H9 (cell line): Measurements from ENCODE around the gene CCDC102B. TPM values are rescaled to one million over a fixed set of nuclear protein-coding genes. Genes with fewer than 3 reads are reported as not detected.

Experiments used
- DNase-seq: peaks from one replicate; pipeline ENCODE4 v3.0.0-alpha.2; 2017
- H2AFZ ChIP-seq: one replicate; pipeline ENCODE4 v1.6.1; 2013; ENCODE audit warnings: mild to moderate bottlenecking, low read length, control low read depth, moderate library complexity
- H2AK5ac ChIP-seq: 2 replicates; pipeline ENCODE4 v1.6.1; 2013; ENCODE audit warnings: low read length, control low read depth, mixed read lengths; ENCODE audit not compliant: insufficient read length
- H2BK120ac ChIP-seq: one replicate; pipeline ENCODE4 v1.6.1; 2013; ENCODE audit warnings: low read depth, mild to moderate bottlenecking, low read length, control low read depth, inconsistent platforms; ENCODE audit not compliant: poor library complexity, severe bottlenecking
- H2BK12ac ChIP-seq: 2 replicates; pipeline ENCODE4 v1.6.1; 2013; ENCODE audit warnings: low read length, control low read depth, mixed read lengths, low read depth; ENCODE audit not compliant: insufficient read length
- H2BK15ac ChIP-seq: 2 replicates; pipeline ENCODE4 v1.6.1; 2013; ENCODE audit warnings: low read depth, low read length, control low read depth
- H2BK20ac ChIP-seq: one replicate; pipeline ENCODE4 v1.6.1; 2013; ENCODE audit warnings: low read depth, mild to moderate bottlenecking, low read length, control low read depth, inconsistent platforms; ENCODE audit not compliant: poor library complexity, severe bottlenecking
- H2BK5ac ChIP-seq: 2 replicates; pipeline ENCODE4 v1.6.1; 2013; ENCODE audit warnings: low read length, control low read depth, mixed read lengths; ENCODE audit not compliant: insufficient read length
- H3K14ac ChIP-seq: 2 replicates; pipeline ENCODE4 v1.6.1; 2013; ENCODE audit warnings: low read length, control low read depth; ENCODE audit not compliant: insufficient read depth
- H3K18ac ChIP-seq: 2 replicates; pipeline ENCODE4 v1.6.1; 2013; ENCODE audit warnings: low read depth, mild to moderate bottlenecking, mixed read lengths, low read length, control low read depth; ENCODE audit not compliant: insufficient read length
- H3K23ac ChIP-seq: 2 replicates; pipeline ENCODE4 v1.6.1; 2013; ENCODE audit warnings: low read length, control low read depth, mixed read lengths, low read depth; ENCODE audit not compliant: insufficient read length
- H3K23me2 ChIP-seq: 2 replicates; pipeline ENCODE4 v1.6.1; 2013; ENCODE audit warnings: low read depth, mild to moderate bottlenecking, mixed read lengths, low read length, control low read depth; ENCODE audit not compliant: insufficient read length, poor library complexity, severe bottlenecking
- H3K27ac ChIP-seq: 2 replicates; pipeline ENCODE4 v1.5.1; 2013; ENCODE audit warnings: low read length, control low read depth, mixed read lengths, low read depth; ENCODE audit not compliant: insufficient read length
- H3K27me3 ChIP-seq: 2 replicates; pipeline ENCODE4 v1.6.1; 2013; ENCODE audit warnings: low read length, control low read depth, inconsistent platforms; ENCODE audit not compliant: insufficient read depth
- H3K4ac ChIP-seq: 2 replicates; pipeline ENCODE4 v1.6.1; 2013; ENCODE audit warnings: low read depth, mild to moderate bottlenecking, control low read depth, inconsistent platforms, low read length, moderate library complexity
- H3K4me1 ChIP-seq: 2 replicates; pipeline ENCODE4 v1.6.1; 2013; ENCODE audit warnings: low read length, control low read depth, inconsistent platforms; ENCODE audit not compliant: insufficient read depth
- H3K4me2 ChIP-seq: 2 replicates; pipeline ENCODE4 v1.6.1; 2013; ENCODE audit warnings: low read length, control low read depth, mixed read lengths; ENCODE audit not compliant: insufficient read length, insufficient read depth
- H3K56ac ChIP-seq: 2 replicates; pipeline ENCODE4 v1.6.1; 2013; ENCODE audit warnings: low read depth, mild to moderate bottlenecking, mixed read lengths, low read length, control low read depth; ENCODE audit not compliant: insufficient read length
- H3K79me1 ChIP-seq: 2 replicates; pipeline ENCODE4 v1.6.1; 2013; ENCODE audit warnings: low read depth, mild to moderate bottlenecking, moderate library complexity, low read length, control low read depth, inconsistent platforms; ENCODE audit not compliant: insufficient read depth, poor library complexity, severe bottlenecking
- H3K79me2 ChIP-seq: 2 replicates; pipeline ENCODE4 v1.6.1; 2013; ENCODE audit warnings: low read length, control low read depth, inconsistent platforms; ENCODE audit not compliant: insufficient read depth
- H3K9ac ChIP-seq: 2 replicates; pipeline ENCODE4 v1.6.1; 2013; ENCODE audit warnings: low read length, control low read depth, mixed read lengths; ENCODE audit not compliant: insufficient read length; ENCODE audit errors: extremely low read depth
- H3K9me3 ChIP-seq: one replicate; pipeline ENCODE4 v1.6.1; 2013; ENCODE audit warnings: low read depth, low read length, inconsistent platforms; ENCODE audit not compliant: control insufficient read depth
- H3T11ph ChIP-seq: one replicate; pipeline ENCODE4 v1.6.1; 2013; ENCODE audit warnings: mild to moderate bottlenecking, low read length, control low read depth, inconsistent platforms
- H4K20me1 ChIP-seq: one replicate; pipeline ENCODE4 v1.6.1; 2013; ENCODE audit not compliant: control insufficient read depth, insufficient read length, insufficient read depth
- H4K5ac ChIP-seq: 2 replicates; pipeline ENCODE4 v1.6.1; 2013; ENCODE audit warnings: low read depth, mild to moderate bottlenecking, mixed read lengths, low read length, control low read depth; ENCODE audit not compliant: insufficient read length
- H4K8ac ChIP-seq: replicated peaks from 2 replicates; pipeline ENCODE4 v1.6.1; 2013; ENCODE audit warnings: low read length, control low read depth, mixed read lengths, low read depth; ENCODE audit not compliant: insufficient read length
- H4K91ac ChIP-seq: 2 replicates; pipeline ENCODE4 v1.6.1; 2013; ENCODE audit warnings: low read depth, mild to moderate bottlenecking, moderate library complexity, mixed read lengths, low read length, control low read depth; ENCODE audit not compliant: insufficient read length
- H3K27ac Mint-ChIP-seq, 3 experiments: 2 replicates in 2 of 3; 3 replicates in 1 of 3; pipeline ENCODE4 v1.8.0; 2020 to 2021; ENCODE audit warnings: mixed read lengths in 3 of 3, mild to moderate bottlenecking in 1 of 3, moderate library complexity in 1 of 3
- H3K27me3 Mint-ChIP-seq: 2 replicates; pipeline ENCODE4 v1.8.0; 2021; ENCODE audit warnings: low read depth, mild to moderate bottlenecking, moderate library complexity, mixed read lengths
- H3K36me3 Mint-ChIP-seq, 3 experiments: 2 replicates in 2 of 3; 3 replicates in 1 of 3; pipeline ENCODE4 v1.8.0; 2020 to 2021; ENCODE audit warnings: low read depth in 3 of 3, mixed read lengths in 3 of 3; ENCODE audit not compliant: insufficient read depth in 1 of 3
- H3K4me1 Mint-ChIP-seq, 2 experiments: 2 replicates each; pipeline ENCODE4 v1.8.0; 2020; ENCODE audit warnings: mixed read lengths in 2 of 2
- H3K4me3 Mint-ChIP-seq, 2 experiments: 2 replicates in 1 of 2; 3 replicates in 1 of 2; pipeline ENCODE4 v1.8.0; 2020 to 2021; ENCODE audit warnings: mild to moderate bottlenecking in 2 of 2, mixed read lengths in 2 of 2, moderate library complexity in 1 of 2
- H3K9me3 Mint-ChIP-seq, 2 experiments: 2 replicates in 1 of 2; 3 replicates in 1 of 2; pipeline ENCODE4 v1.8.0; 2020; ENCODE audit warnings: mild to moderate bottlenecking in 2 of 2, mixed read lengths in 2 of 2, moderate library complexity in 1 of 2
- CTCF ChIP-seq: fragments of 200-600 bp; sonication (generic); conservative IDR thresholded peaks from 3 replicates; pipeline ENCODE4 v1.8.0; 2021; ENCODE audit warnings: antibody characterized with exemption, mild to moderate bottlenecking
- WGBS: extraction: QIAGEN DNeasy Blood & Tissue Kit; methylation state at CpG from one replicate; pipeline ENCODE4 v1.1.7; 2013; ENCODE audit warnings: missing lambda C conversion rate, low lambda C conversion rate, mixed read lengths; ENCODE audit not compliant: insufficient read length; ENCODE audit errors: extremely low coverage; 5-methylcytosine and 5-hydroxymethylcytosine counted together
- total RNA-seq: library from RNA; stranded (reverse); gene quantifications from 2 replicates; pipeline ENCODE4 v1.2.1, GENCODE V29; 2021

Gene CCDC102B
- total RNA-seq, 1 experiment from 2014 or later, result 1.2 TPM

GRCh38 chr18:68873003-68873402 lies 75.1 kb downstream of the CCDC102B start:
- Histone ChIP-seq H3K23ac (no peak overlapping the region), H3K4ac (no peak overlapping the region), H3K4me2 (no peak overlapping the region), H3K79me1 (no peaks in the 10 kb centered on the region), H2AK5ac (no peak overlapping the region), H3K14ac (no peak overlapping the region), H3K27me3 (no peaks in the 10 kb centered on the region), H4K8ac (no peak overlapping the region), H2BK15ac (no peak overlapping the region), H3K9me3 (no peaks in the 10 kb centered on the region), H3K79me2 (no peaks in the 10 kb centered on the region), H3K27ac (no peak overlapping the region), H3K9ac (no peak overlapping the region), H3K56ac (no peak overlapping the region), H3K23me2 (no peaks in the 10 kb centered on the region), H3T11ph (no peak overlapping the region), H3K4me1 (no peaks in the 10 kb centered on the region), H4K91ac (no peak overlapping the region), H2BK5ac (no peak overlapping the region), H2AFZ (no peak overlapping the region), H3K18ac (no peak overlapping the region), H4K5ac (no peak overlapping the region), H4K20me1 (no peaks in the 10 kb centered on the region), H2BK120ac (no peak overlapping the region), H2BK20ac (no peak overlapping the region), H2BK12ac (no peak overlapping the region)
- H3K9me3 Mint-ChIP-seq, result no peaks in the 10 kb centered on the region
- H3K27ac Mint-ChIP-seq, result no peak overlapping the region
- TF ChIP-seq CTCF, result no peak
- DNase-seq, result no peak
- H3K36me3 Mint-ChIP-seq, result no peaks in the 10 kb centered on the region
- H3K27me3 Mint-ChIP-seq, result no peaks in the 10 kb centered on the region
- WGBS, result no CpG with 5 or more reads among the region's 4 CpGs
- H3K4me1 Mint-ChIP-seq, result no peaks in the 10 kb centered on the region
- H3K4me3 Mint-ChIP-seq, result no peak overlapping the region
